HG03060 (cell line): ENCODE data around the gene HDX.
"Not testable (repeated sequence)": the region's sequence is repeated elsewhere in the genome, so short reads cannot be mapped to it uniquely, and the experiment has no call there.

Experiments used
- ATAC-seq: cut with Tn5 transposase; IDR thresholded peaks from one replicate; pipeline ENCODE4 v1.9.1; 2021; ENCODE audit warnings: low read depth, moderate number of reproducible peaks; ENCODE audit not compliant: unreplicated experiment

Gene HDX

GRCh38 chrX:84339507-84340364 is 162.5 kb downstream of the HDX start:
- ATAC-seq: no peak

GRCh38 chrX:84336646-84337045 is 165.6 kb downstream of the HDX start:
- no peak for ATAC-seq

- no peak for ATAC-seq
Measured at GRCh38 chrX:84335121-84335520, 167.1 kb downstream of the HDX start.

- no peak for ATAC-seq
Measured at GRCh38 chrX:84322083-84322827, 180.0 kb downstream of the HDX start.

GRCh38 chrX:84320614-84321013 is 181.6 kb downstream of the HDX start:
- ATAC-seq: no peak

GRCh38 chrX:84320023-84320422 is 182.2 kb downstream of the HDX start:
- ATAC-seq: no peak

GRCh38 chrX:84318661-84319060 is 183.6 kb downstream of the HDX start:
- ATAC-seq: no peak

- ATAC-seq: not testable (repeated sequence)
Measured at GRCh38 chrX:84315946-84316345, 186.3 kb downstream of the HDX start.
